BE2C (cell line): ENCODE measurements around the gene POT1. TPM values are rescaled to one million over a fixed set of nuclear protein-coding genes. Genes with fewer than 3 reads are reported as not detected.
"Not testable (repeated sequence)": the region's sequence is repeated elsewhere in the genome, so short reads cannot be mapped to it uniquely, and the experiment has no call there.

Experiments
- DNase-seq: peaks from one replicate; pipeline ENCODE4 v3.0.0-alpha.2; 2020
- H3K27me3 ChIP-seq: fragments of 250-450 bp; sonication (Bioruptor Pico); 2 replicates; pipeline ENCODE4 v1.5.1; 2020; ENCODE audit warnings: mild to moderate bottlenecking
- H3K36me3 ChIP-seq: fragments of 250-450 bp; sonication (Bioruptor Pico); 2 replicates; pipeline ENCODE4 v1.5.1; 2020; ENCODE audit warnings: mild to moderate bottlenecking
- H3K4me1 ChIP-seq: fragments of 250-450 bp; sonication (Bioruptor Pico); 2 replicates; pipeline ENCODE4 v1.5.1; 2020
- H3K4me3 ChIP-seq: 2 replicates; pipeline ENCODE4 v1.5.1; 2011; ENCODE audit warnings: low read depth, low read length
- H3K9me3 ChIP-seq: fragments of 250-450 bp; sonication (Bioruptor Pico); 2 replicates; pipeline ENCODE4 v1.5.1; 2020
- CTCF ChIP-seq: IDR thresholded peaks from 2 replicates; pipeline ENCODE4 v1.5.1; 2012; ENCODE audit warnings: mild to moderate bottlenecking, low read depth, low read length
- polyA plus RNA-seq: library from polyadenylated mRNA; unstranded; fragments of >200 nt; gene quantifications from one replicate; pipeline ENCODE4 v1.2.1, GENCODE V29; 2012; ENCODE audit warnings: low read depth, missing spikeins; ENCODE audit not compliant: insufficient read length, insufficient read depth

The POT1 gene
- 33.2 TPM for polyA plus RNA-seq

DNA sequence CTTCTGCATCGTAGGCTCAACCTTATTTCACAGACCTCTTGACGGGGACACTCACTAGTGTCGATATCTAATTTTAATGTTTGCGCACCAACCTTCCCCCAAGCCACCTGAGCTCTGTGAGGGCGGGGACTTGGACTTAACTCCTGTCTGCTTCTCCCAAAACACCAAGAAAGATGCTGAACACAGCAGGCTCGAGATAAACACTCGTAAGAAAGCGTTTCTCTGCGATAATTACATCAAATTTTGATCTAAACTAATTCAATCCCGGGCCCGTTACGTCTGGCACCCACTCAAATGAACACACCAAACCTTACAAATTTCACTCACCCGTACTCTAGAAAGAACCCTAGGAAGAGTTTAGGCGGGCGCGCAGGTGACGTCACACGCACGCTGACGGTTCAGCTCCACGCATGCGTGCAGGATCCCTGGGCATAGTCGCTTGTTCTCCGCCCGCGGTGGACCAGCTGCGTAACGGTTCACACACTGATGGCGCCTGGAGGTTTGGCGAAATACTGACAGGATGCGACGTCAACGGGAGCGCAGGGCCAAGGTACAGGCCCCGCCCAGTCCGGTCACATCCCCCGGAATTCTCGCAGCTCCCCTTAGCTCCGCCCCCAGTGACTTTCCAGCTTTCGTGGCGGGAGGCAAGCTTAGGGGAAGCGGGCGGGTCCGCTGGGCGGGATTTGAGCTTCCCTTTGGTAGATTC lies at the start of gene POT1:
POT1 (minus strand) TSS at position 359 of the 706 bp plus-strand sequence. CDS start 32,652 bp downstream, outside the sequence.
- H3K4me3 ChIP-seq = peak within 1 kb of the TSS; percentile 81
- TF ChIP-seq CTCF = no peak
- no peaks in the 10 kb centered on the region; the same call in 1 of the 2 replicates for H3K27me3 ChIP-seq
- H3K4me1 ChIP-seq = no peaks in the 10 kb centered on the region
- peak; percentile 99 for DNase-seq
- no peaks in the 10 kb centered on the region for H3K9me3 ChIP-seq
- no peaks in the 10 kb centered on the region for H3K36me3 ChIP-seq

DNA sequence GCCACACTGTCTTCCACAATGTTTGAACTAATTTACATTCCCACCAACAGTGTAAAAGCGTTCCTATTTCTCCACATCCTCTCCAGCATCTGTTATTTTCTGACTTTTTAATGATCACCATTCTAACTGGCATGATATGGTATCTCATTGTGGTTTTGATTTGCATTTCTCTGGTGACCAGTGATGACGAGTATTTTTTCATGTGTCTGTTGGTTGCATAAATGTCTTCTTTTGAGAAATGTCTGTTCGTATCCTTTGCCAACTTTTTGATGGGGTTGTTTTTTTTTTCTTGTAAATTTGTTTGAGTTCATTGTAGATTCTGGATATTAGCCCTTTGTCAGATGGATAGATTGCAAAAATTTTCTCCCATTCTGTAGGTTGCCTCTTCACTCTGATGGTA lies 45.5 kb upstream of the POT1 start:
- not testable (repeated sequence) for H3K36me3 ChIP-seq, H3K4me3 ChIP-seq, H3K4me1 ChIP-seq, H3K27me3 ChIP-seq, DNase-seq, H3K9me3 ChIP-seq

- Histone ChIP-seq H3K36me3 (no peaks in the 10 kb centered on the region), H3K9me3 (no peaks in the 10 kb centered on the region), H3K4me1 (no peaks in the 10 kb centered on the region), H3K4me3 (no peak overlapping the region), H3K27me3 (peaks cover 3% of the 10 kb centered on the region; the same call in 1 of the 2 replicates)
- no peak for DNase-seq
- no peak for TF ChIP-seq CTCF
Observed at GRCh38 chr7:124965553-124965952, 35.9 kb upstream of the POT1 start.

GRCh38 chr7:124959676-124960075 lies 30.1 kb upstream of the POT1 start:
- TF ChIP-seq CTCF = no peak
- Histone ChIP-seq H3K36me3 (no peaks in the 10 kb centered on the region), H3K4me1 (no peaks in the 10 kb centered on the region), H3K27me3 (no peaks in the 10 kb centered on the region), H3K9me3 (no peaks in the 10 kb centered on the region), H3K4me3 (no peak overlapping the region)
- DNase-seq = no peak

DNA sequence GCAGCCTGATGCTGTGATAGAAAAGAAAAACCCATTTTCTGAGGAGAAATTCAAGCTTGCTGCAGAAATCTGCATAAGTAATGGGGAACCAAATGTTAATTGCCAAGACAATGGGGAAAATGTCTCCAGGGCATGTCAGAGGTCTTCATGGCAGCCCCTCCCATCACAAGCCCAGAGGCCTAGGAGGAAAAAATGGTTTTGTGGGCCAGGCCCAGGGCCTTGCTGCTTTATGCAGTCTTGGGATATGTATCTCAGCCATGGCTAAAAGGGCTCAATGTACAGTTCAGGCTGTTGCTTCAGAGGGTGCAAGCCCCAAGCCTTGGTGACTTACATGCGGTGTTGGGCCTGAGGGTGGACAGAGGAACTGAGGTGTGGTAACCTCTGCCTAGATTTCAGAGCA lies 28.3 kb upstream of the POT1 start:
- not testable (repeated sequence) for H3K4me1 ChIP-seq, H3K9me3 ChIP-seq, H3K4me3 ChIP-seq, DNase-seq, H3K27me3 ChIP-seq, H3K36me3 ChIP-seq

- H3K36me3 ChIP-seq = no peaks in the 10 kb centered on the region
- H3K4me1 ChIP-seq = no peaks in the 10 kb centered on the region
- H3K27me3 ChIP-seq = no peaks in the 10 kb centered on the region
- DNase-seq = no peak
- no peaks in the 10 kb centered on the region for H3K9me3 ChIP-seq
- TF ChIP-seq CTCF = no peak
- no peak overlapping the region for H3K4me3 ChIP-seq
Observed at GRCh38 chr7:124956160-124956559, 26.5 kb upstream of the POT1 start.

DNA sequence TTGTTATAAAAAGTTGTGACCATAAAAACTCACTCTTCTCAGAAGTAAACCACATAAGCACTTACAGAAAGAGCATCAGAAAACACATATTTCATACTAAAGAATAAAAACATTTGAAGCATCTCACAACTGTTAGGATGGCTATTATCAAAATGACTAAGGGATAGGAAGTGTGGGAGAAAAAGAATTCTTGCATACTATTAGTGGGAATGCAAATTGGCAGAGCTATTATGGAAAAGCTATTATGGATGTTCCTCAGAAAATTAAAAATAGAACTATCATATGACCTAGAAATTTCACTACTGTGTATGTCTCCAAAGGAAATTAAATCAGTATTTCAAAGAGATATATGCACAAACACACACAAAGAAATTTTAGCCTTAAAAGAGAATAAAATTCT lies 25.2 kb upstream of the POT1 start:
- no peak for DNase-seq
- H3K4me3 ChIP-seq = no peak overlapping the region
- H3K27me3 ChIP-seq = no peaks in the 10 kb centered on the region
- no peaks in the 10 kb centered on the region for H3K36me3 ChIP-seq
- no peak for TF ChIP-seq CTCF
- no peaks in the 10 kb centered on the region for H3K9me3 ChIP-seq
- no peaks in the 10 kb centered on the region for H3K4me1 ChIP-seq
